PFSK-1 (cell line): ENCODE data around the gene MFSD2B.
A peak's percentile ranks its signal among the peaks of the same experiment; 100 is the strongest.

Source experiments
- FOXP2 ChIP-seq: optimal IDR thresholded peaks from 2 replicates; pipeline ENCODE3; 2011; ENCODE audit warnings: borderline replicate concordance, control low read depth, inconsistent platforms; ENCODE audit not compliant: insufficient read depth; ENCODE audit errors: extremely low read length, extremely low read depth
- POLR2AphosphoS5 ChIP-seq: IDR thresholded peaks from 2 replicates; pipeline ENCODE4 v1.6.1; 2012; ENCODE audit warnings: low read depth, mild to moderate bottlenecking, control low read depth, low read length, moderate library complexity
- REST ChIP-seq, 2 experiments: IDR thresholded peaks; 2 replicates each; pipeline versions ENCODE4 v1.6.1 to v1.8.0; 2011 to 2012; ENCODE audit warnings: low read depth in 2 of 2, low read length in 2 of 2, control low read depth in 1 of 2, inconsistent platforms in 1 of 2, mild to moderate bottlenecking in 1 of 2, moderate library complexity in 1 of 2; ENCODE audit not compliant: insufficient read depth in 1 of 2
- SIN3A ChIP-seq: IDR thresholded peaks from 2 replicates; pipeline ENCODE4 v1.6.1; 2012; ENCODE audit warnings: mild to moderate bottlenecking, low read length, moderate library complexity, borderline replicate concordance; ENCODE audit not compliant: insufficient read depth
- TAF1 ChIP-seq: IDR thresholded peaks from 2 replicates; pipeline ENCODE4 v1.6.1; 2012; ENCODE audit warnings: low read length, control low read depth, borderline replicate concordance; ENCODE audit not compliant: insufficient read depth

MFSD2B gene

GRCh38 chr2:24047703-24048033, 37.8 kb downstream of the MFSD2B start:
- no peak for TF ChIP-seq REST (IDR thresholded peaks at IDR 0.05; ENCODE audit: insufficient read depth in 1 of 2, low read depth in 2 of 2, low read length in 2 of 2)
- no peak for TF ChIP-seq TAF1
- TF ChIP-seq FOXP2 = no peak
- no peak for TF ChIP-seq POLR2AphosphoS5
- TF ChIP-seq SIN3A = no peak

DNA sequence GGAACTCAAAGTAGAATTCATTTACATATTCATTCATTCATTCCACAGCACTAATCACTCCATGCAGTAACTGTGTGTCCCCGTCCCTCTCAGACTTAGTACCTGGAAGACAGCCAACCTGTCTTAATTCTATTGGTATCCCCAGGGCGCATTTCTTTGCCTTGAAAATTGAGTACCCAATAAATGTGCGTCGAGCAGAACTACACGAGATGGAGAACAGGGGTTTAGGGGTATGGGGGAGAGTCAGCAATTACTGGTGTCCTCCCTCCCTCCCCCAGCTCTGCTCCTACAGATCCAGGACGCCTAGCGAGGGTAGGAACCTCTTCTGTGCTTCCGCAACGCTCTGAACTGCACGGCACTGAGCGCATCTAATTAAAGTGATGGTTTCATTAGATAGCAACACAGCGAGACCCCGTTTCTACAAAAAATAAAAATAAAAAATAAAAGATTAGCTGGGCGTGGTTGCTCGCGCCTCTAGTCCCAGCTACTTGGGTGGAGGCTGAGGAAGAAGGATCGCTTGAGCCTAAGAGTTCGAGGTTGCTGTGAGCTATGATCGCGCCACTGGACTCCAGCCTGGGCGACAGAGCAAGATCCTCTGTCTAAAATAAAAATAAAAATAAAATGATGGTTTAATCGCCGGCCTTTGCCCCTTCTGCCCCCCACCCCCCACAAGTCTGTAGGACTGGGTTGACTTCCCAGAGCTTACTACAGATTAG, 39.0 kb downstream of the MFSD2B start:
- TF ChIP-seq TAF1 (no peak), REST (IDR thresholded peaks at IDR 0.05; ENCODE audit: insufficient read depth in 1 of 2, low read depth in 2 of 2, low read length in 2 of 2) (no peak), SIN3A (no peak), FOXP2 (no peak), POLR2AphosphoS5 (no peak)

DNA sequence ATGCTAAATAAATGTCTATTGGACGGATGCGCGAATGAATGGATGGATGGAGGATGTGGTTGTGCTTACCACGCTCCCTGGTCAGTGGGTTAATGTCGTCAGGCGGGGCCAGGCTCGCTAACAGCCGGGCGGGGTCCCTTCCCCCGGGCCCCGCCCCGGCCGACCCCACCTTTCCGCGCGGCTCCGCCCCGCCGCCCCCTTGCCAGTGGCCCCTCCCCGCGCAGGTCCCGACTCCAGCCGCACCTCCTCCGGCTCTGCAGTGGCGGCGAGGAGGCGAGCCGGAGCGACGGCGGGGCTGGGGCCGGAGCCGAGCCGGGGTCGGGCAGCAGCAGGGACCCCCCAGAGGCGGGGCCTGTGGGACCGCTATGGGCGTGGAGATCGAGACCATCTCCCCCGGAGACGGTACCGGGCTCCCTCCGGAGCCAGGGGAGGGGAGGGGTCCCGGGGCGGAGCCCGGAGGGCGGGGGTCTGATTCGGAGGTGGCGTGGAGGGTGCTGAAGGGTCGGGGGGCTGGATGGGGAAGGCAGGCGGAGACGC, 39.7 kb downstream of the MFSD2B start, which contains the start of gene FKBP1B:
FKBP1B (plus strand) TSS at position 257 of the 537 bp plus-strand sequence; CDS start at position 366, 109 bp downstream.
- TF ChIP-seq POLR2AphosphoS5 = peak; percentile 88
- no peak for TF ChIP-seq FOXP2

GRCh38 chr2:24050041-24050979, 40.4 kb downstream of the MFSD2B start:
- TF ChIP-seq FOXP2 = no peak
- no peak for TF ChIP-seq SIN3A
- no peak; the same call in 1 of the 2 replicates for TF ChIP-seq POLR2AphosphoS5
- TF ChIP-seq REST (IDR thresholded peaks at IDR 0.05; ENCODE audit: insufficient read depth in 1 of 2, low read depth in 2 of 2, low read length in 2 of 2) = no peak
- no peak for TF ChIP-seq TAF1

DNA sequence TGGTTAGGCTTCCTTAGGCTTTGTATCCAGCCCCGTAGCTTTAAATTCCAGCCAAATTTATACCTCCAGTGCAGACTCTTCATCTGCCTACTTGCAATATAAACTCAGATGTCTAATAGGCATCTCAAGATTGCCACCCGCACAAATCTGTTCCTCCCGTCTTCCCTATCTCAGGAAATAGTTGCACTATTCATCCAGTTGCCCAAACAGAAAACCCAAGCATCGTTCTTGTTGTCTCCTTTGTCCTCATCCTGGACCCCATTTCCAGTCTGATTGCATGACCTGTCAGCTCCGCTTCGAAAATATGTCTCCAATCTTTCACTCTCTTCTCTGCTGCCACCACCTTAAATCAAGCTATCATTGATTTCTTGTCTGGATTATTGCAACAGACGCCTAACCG, 41.9 kb downstream of the MFSD2B start:
- no peak for TF ChIP-seq FOXP2
- no peak for TF ChIP-seq REST (IDR thresholded peaks at IDR 0.05; ENCODE audit: insufficient read depth in 1 of 2, low read depth in 2 of 2, low read length in 2 of 2)
- TF ChIP-seq SIN3A = no peak
- TF ChIP-seq POLR2AphosphoS5 = no peak
- TF ChIP-seq TAF1 = no peak
